GM10248 (cell line): ENCODE results near the gene BRD9.

Experiments
- CTCF ChIA-PET: fragments of 300-600 bp; sonication (Branson Sonifier 250); formaldehyde crosslinking; extraction: SDS; loops from one replicate; lab custom pipeline; 2021; ENCODE audit warnings: antibody characterized with exemption; lab: Yijun Ruan, JAX
- POLR2A ChIA-PET: fragments of 350-650 bp; sonication (Branson Sonifier 250); formaldehyde crosslinking; extraction: SDS; loops from one replicate; lab custom pipeline; 2020; ENCODE audit warnings: antibody characterized with exemption; lab: Yijun Ruan, JAX
- DNase-seq: peaks from one replicate; pipeline ENCODE4 v3.0.0; 2012; ENCODE audit errors: extremely low spot score
- TF ChIP-seq, protein P1 (sequence below): IDR thresholded peaks from 2 replicates; pipeline ENCODE4 v1.5.1; 2012; ENCODE audit warnings: mild to moderate bottlenecking, low read depth; ENCODE audit errors: extremely low read depth, missing control alignments, control extremely low read depth

BRD9 gene

DNA sequence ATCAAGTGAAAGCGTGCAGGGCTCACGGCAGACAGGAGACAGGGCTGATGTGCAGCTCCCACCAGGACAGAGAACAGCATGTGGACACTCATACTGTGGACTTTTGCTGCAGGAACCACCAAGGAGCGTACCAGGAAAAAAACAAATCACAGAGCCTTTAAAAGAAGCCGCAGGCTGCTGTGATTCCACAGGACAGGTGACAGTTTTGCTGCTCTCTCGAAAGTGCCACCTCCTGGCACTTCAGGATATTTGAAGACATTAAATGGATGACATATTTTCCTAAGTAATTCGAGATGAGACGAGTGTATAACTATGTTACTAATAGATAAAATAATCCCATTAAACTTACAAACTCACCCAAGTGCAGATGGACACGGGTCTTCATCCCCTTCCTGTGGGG lies 71.1 kb downstream of the BRD9 start:
- no peak for DNase-seq
- TF ChIP-seq, protein P1, sequence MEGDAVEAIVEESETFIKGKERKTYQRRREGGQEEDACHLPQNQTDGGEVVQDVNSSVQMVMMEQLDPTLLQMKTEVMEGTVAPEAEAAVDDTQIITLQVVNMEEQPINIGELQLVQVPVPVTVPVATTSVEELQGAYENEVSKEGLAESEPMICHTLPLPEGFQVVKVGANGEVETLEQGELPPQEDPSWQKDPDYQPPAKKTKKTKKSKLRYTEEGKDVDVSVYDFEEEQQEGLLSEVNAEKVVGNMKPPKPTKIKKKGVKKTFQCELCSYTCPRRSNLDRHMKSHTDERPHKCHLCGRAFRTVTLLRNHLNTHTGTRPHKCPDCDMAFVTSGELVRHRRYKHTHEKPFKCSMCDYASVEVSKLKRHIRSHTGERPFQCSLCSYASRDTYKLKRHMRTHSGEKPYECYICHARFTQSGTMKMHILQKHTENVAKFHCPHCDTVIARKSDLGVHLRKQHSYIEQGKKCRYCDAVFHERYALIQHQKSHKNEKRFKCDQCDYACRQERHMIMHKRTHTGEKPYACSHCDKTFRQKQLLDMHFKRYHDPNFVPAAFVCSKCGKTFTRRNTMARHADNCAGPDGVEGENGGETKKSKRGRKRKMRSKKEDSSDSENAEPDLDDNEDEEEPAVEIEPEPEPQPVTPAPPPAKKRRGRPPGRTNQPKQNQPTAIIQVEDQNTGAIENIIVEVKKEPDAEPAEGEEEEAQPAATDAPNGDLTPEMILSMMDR: no peak
- ChIA-PET POLR2A (no interaction called here), CTCF (no interaction called here)

DNA sequence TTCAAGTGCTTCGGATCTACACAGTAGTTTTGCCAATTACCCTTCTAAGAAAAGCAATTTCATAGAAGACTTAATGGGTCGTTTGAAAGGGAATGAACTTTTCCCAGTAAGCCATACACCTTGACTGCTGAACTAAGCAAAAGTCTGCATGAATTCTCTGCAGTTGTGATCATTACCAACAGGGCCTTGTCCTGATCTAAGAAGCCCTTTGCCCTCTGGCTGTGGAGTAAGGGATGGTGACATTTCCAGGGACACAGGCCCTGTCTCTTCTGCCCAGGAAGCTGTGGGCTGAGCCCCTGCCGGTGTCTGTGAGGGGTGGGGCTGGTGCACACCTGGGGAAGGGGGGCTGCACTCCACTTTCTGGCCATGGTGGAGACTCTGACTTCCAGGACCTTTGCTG lies 72.4 kb downstream of the BRD9 start:
- CTCF ChIA-PET: no interaction called here
- no peak for DNase-seq
- POLR2A ChIA-PET: no interaction called here
- TF ChIP-seq, protein P1: no peak

DNA sequence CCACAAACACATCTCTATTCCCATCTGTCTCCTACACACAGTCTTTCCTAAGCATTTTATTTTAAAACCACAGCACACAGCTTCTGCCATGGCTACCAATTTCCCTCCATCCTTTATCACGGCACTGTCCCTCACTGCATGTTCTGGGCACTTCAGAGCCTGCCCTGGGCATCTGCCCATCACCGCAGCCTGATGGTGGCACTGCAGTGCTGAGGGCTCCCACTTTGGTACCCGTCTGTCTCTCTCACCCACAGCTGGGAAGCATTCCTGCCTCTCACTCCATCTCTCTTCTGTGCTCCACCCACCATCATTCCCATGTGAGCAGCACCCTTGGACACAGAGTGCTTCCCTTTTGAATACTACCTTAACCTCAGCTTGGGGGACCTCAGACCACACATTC lies 73.5 kb downstream of the BRD9 start:
- DNase-seq: no peak
- TF ChIP-seq, protein P1: no peak
- CTCF ChIA-PET: no interaction called here
- POLR2A ChIA-PET: no interaction called here

DNA sequence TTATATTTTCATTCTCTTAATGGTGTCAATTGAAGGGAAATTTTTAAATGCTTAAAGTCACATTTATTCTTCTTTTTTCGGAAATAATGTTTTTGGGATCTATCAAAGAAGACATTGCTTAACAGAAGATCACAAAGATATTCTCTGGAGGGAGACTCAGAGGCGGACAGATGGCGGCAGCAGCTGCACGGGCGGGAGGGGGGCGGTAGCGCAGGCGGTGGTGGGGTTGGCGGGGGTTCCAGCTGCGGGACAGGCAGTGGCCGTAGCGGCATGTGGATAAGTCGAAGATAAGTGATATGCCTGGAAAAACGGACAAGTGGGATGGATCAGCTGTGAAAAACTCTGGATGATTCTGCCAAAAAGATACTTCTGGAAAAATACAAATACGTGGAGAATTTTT lies 76.4 kb downstream of the BRD9 start:
- TF ChIP-seq, protein P1: no peak
- ChIA-PET POLR2A (no interaction called here), CTCF (interaction anchor here (1.3 kb wide), 1 partner anchor 145 kb away, joined by 3 read pairs; no protein-coding TSS in a partner anchor)
- DNase-seq: no peak

DNA sequence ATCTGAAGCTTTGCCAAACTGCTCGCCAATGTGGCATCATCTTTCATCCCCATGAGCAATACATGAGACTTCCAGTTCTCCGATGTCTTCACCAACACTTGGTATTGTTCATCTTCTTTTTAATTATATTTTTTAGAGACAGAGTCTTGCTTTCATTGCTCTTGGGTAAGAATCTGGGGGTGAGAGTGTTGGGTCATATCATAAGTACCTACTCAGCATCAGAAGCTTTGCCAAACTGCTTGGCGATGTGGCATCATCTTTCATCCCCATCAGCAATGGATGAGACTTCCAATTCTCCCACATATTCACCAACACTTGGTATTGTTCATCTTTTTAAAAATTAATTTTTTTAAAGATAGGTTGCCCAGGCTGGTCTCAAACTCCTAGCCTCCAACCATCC lies 77.2 kb downstream of the BRD9 start:
- TF ChIP-seq, protein P1: no peak
- CTCF ChIA-PET: no interaction called here
- DNase-seq: no peak
- POLR2A ChIA-PET: no interaction called here
